Omental fat pad (tissue), 4 donors: ENCODE data around the gene OR51I2. TPM values are rescaled to one million over a fixed set of nuclear protein-coding genes. Genes with fewer than 3 reads are reported as not detected.
A peak's percentile ranks its signal among the peaks of the same experiment; 100 is the strongest.

Source experiments
- ATAC-seq: fragments of 150-250 bp; one replicate; pipeline ENCODE4 v1.9.1; 2016; ENCODE audit warnings: mild to moderate bottlenecking, moderate library complexity; ENCODE audit not compliant: low FRiP score
- DNase-seq: peaks from one replicate; pipeline ENCODE4 v3.0.0-alpha.2; 2019; ENCODE audit warnings: low spot score
- total RNA-seq, 4 donors: library from RNA; depleted of rRNA; stranded (reverse); fragments of >200 nt; gene quantifications; one replicate each; pipeline ENCODE4 v1.1.0, GENCODE V29; 2016
- TF ChIP-seq, protein P1 (sequence below), 3 donors: fragments of 450-650 bp; IDR thresholded peaks; one replicate each; pipeline ENCODE4 v1.5.1; 2016 to 2017; ENCODE audit warnings: antibody characterized with exemption in 3 of 3, mild to moderate bottlenecking in 3 of 3, moderate library complexity in 2 of 3

Gene OR51I2
- total RNA-seq, 4 donors from 2014 or later = not detected

DNA sequence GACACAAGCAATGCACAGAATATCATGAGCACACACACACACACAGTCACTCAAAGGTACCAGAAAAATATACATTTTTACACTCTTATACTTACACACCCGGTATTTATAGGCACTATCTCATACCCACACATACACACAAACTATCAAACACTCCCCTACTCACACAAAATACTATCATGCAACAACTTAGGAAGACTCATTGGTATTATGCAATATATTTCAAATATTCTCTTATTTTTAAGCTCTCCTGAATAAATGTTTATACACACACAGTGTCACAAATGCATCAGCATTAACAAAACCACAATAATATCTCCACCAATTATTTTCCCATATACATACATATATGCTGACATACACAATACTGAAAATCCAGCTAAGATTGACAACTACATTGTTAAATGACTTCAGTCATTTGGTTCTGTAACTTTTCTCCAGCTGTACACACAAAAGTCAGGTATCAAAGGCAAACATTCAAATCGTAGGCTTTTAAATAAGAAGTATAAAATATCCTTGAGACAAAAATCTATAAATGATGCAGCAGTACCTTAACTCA is 5.2 kb upstream of the OR51I2 start:
- ATAC-seq (no peak), DNase-seq (no peak)
- TF ChIP-seq, protein P1, sequence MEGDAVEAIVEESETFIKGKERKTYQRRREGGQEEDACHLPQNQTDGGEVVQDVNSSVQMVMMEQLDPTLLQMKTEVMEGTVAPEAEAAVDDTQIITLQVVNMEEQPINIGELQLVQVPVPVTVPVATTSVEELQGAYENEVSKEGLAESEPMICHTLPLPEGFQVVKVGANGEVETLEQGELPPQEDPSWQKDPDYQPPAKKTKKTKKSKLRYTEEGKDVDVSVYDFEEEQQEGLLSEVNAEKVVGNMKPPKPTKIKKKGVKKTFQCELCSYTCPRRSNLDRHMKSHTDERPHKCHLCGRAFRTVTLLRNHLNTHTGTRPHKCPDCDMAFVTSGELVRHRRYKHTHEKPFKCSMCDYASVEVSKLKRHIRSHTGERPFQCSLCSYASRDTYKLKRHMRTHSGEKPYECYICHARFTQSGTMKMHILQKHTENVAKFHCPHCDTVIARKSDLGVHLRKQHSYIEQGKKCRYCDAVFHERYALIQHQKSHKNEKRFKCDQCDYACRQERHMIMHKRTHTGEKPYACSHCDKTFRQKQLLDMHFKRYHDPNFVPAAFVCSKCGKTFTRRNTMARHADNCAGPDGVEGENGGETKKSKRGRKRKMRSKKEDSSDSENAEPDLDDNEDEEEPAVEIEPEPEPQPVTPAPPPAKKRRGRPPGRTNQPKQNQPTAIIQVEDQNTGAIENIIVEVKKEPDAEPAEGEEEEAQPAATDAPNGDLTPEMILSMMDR (IDR thresholded peaks at IDR 0.05) = no peak

DNA sequence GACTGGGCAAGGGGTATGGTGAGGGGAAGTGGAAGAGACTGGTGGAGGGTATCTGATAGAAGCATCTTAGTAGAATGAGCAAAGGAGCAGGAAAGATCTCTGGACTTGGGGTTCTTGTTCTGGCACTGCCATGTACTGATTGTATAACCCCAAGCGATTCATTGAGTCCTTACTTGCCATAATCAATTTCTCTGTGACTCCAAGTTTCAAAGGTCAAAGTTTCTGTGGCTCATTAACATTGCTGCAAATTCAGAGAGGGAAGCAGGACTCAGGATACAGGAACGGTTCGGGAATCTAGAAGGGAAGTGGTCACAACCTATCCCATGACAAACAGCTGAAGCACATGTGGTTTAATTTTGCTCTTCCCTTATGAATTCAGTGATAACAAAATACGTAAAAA is 309 bp downstream of the OR51I2 start:
- no peak for DNase-seq
- TF ChIP-seq, protein P1 (IDR thresholded peaks at IDR 0.05) = no peak
- ATAC-seq = no peak

DNA sequence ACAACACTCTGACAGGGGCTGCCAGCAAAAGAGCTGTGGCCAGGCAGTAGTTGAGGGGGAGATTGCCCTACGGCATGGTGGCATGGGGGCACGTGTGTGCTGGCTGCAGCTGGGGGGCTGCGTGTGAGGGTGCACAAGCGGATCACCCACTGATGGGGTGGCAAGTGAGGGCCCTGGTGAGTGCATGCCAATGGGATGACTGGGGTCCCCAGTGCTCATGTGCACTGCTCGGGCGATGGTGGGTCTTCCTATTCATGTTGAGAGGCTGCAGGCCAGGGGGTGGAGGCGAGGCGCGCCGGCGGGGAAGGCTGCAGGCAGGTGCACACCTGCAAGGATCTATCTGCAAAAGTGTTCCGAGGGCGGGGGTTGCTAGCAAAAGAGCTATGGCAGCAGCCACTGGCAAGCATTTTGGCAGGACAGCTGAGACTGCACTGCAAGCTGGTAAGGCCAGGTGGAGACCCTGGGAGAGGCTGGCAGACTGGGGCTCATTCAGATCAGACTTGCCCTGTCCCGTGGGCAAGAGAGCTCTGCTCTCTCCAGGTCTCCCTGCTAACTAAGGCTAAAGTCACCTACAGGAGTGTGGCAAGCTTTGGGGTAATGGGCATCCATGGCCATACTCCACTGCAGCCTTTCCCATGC is 12.0 kb downstream of the OR51I2 start:
- no peak for DNase-seq
- TF ChIP-seq, protein P1 (IDR thresholded peaks at IDR 0.05) = no peak
- ATAC-seq = no peak

DNA sequence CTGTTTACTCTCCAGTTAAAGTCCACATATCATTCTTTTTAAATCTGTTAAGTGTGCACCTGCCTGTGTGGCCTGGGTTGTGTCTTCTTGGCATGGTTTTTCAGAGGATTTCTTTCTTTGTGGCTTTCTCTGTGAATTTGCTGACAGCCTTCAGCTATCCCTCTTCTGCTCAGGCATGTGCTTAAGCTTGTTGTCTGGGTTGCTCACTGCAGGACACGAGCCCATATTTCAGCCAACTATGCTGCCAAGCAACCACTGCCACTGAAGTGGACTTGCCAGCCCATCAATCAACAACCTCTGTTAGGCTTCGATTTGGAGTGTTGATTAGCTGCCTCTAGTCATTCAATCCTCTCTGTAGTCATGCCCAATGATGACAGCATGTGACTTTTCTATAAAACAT is 18.4 kb downstream of the OR51I2 start:
- DNase-seq (no peak), ATAC-seq (no peak)
- TF ChIP-seq, protein P1 (IDR thresholded peaks at IDR 0.05) = no peak

DNA sequence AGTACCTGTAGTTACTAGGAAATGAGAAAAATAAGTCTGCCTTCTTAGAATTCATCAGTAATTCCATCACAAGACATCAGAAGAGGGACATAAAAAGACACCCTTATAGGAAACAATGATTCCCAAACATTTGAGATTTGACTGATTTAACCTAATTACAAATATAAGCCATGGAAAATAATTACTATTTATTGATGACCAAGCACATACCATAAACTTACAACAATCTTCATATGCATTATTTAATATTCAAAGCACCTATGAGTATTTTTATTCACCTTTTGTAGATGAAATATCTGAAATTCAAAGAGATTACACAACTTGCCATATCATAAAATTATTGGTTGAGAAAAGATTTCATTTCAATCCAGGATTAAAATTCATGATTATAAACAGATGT is 24.8 kb downstream of the OR51I2 start:
- no peak for DNase-seq
- TF ChIP-seq, protein P1 (IDR thresholded peaks at IDR 0.05) = no peak
- no peak for ATAC-seq

DNA sequence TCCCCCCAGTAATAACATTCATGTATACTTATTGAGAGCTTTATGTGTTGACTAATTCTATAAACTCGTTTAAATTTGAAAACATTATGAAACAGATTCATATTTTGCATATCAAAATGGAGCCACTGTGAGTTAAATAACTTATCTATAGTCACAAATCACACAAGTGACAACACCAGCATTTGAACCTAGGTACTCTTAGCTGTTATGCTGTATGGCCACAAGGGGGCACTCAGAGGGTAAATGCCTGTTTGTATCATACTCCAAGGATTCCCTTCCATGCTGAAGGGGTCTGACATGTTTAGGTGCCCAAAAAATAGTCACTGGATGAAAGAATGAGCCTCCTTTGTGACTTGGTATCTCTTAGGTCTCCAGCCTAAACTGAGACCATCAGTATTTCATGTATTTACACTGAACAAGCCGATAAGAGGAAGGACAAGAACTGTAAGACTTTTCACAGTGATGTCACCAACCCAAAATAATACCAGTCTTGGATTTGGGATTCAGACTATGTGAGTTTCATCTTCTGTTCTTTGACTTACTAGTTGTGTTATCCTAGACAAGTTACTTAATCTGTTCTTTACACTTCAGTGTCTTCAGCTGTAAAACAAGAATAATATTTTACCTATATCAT is 27.2 kb downstream of the OR51I2 start:
- DNase-seq (no peak), ATAC-seq (peak; percentile 73)
- TF ChIP-seq, protein P1 (IDR thresholded peaks at IDR 0.05) = peak in 1 of 3 donors; percentile 37

DNA sequence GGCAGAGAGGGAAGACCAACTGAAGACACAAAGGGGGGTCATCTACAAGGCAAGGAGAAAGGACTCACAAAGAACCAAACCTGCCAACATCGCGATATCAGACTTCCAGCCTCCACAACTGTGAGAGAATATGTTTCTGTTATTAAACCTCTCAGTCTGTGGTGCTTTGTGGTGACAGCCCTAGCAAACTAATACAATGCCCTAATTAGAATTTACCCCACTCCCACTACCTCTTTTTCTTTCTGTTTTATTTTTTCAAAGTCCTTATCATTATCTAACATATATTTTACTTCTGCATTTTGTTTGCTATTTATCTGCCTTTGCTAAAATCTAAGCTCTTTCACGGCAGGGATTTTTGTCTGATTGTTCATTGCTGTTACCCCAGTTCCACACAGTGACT is 36.9 kb downstream of the OR51I2 start:
- TF ChIP-seq, protein P1 (IDR thresholded peaks at IDR 0.05) = no peak
- ATAC-seq (no peak), DNase-seq (no peak)
